Measurements from ENCODE around the gene NCK2.

The NCK2 gene

GRCh38 chr2:105792561-105792960, 47.8 kb downstream of the NCK2 start:
- DNase-seq (ENCODE audit: low read depth in 3 of 3), result no peak

- DNase-seq (ENCODE audit: low read depth in 3 of 3), result no peak
These were observed 48.7 kb downstream of the NCK2 start for GRCh38 chr2:105793196-105793975.

- no peak for DNase-seq (ENCODE audit: low read depth in 3 of 3)
These were observed 50.3 kb downstream of the NCK2 start for GRCh38 chr2:105794926-105795574.

- no peak for DNase-seq (ENCODE audit: low read depth in 3 of 3)
These were observed 50.8 kb downstream of the NCK2 start for GRCh38 chr2:105795575-105795934.

GRCh38 chr2:105796131-105796638, 51.5 kb downstream of the NCK2 start:
- no peak for DNase-seq (ENCODE audit: low read depth in 3 of 3)

- no peak for DNase-seq (ENCODE audit: low read depth in 3 of 3)
These were observed 52.1 kb downstream of the NCK2 start for GRCh38 chr2:105796791-105797190.

- no peak for DNase-seq (ENCODE audit: low read depth in 3 of 3)
These were observed 52.6 kb downstream of the NCK2 start for GRCh38 chr2:105797298-105797819.

- no peak for DNase-seq (ENCODE audit: low read depth in 3 of 3)
These were observed 53.9 kb downstream of the NCK2 start for GRCh38 chr2:105798595-105798994.

GRCh38 chr2:105800036-105800713, 55.5 kb downstream of the NCK2 start:
- DNase-seq (ENCODE audit: low read depth in 3 of 3), result no peak

- no peak for DNase-seq (ENCODE audit: low read depth in 3 of 3)
These were observed 56.4 kb downstream of the NCK2 start for GRCh38 chr2:105800953-105801635.

- DNase-seq (ENCODE audit: low read depth in 3 of 3), result no peak
These were observed 57.2 kb downstream of the NCK2 start for GRCh38 chr2:105801961-105802360.

GRCh38 chr2:105802587-105802986, 57.9 kb downstream of the NCK2 start:
- DNase-seq (ENCODE audit: low read depth in 3 of 3), result peak in 2 of 3 experiments; percentile 46 to 60

- DNase-seq (ENCODE audit: low read depth in 3 of 3), result no peak
These were observed 58.6 kb downstream of the NCK2 start for GRCh38 chr2:105803337-105803736.

- no peak for DNase-seq (ENCODE audit: low read depth in 3 of 3)
These were observed 59.1 kb downstream of the NCK2 start for GRCh38 chr2:105803773-105804172.

GRCh38 chr2:105804266-105804665, 59.6 kb downstream of the NCK2 start:
- DNase-seq (ENCODE audit: low read depth in 3 of 3), result no peak

GRCh38 chr2:105806996-105807395, 62.3 kb downstream of the NCK2 start:
- DNase-seq (ENCODE audit: low read depth in 3 of 3), result peak in 1 of 3 experiments; percentile 32

- no peak for DNase-seq (ENCODE audit: low read depth in 3 of 3)
These were observed 63.8 kb downstream of the NCK2 start for GRCh38 chr2:105808423-105809096.

- DNase-seq (ENCODE audit: low read depth in 3 of 3), result no peak
These were observed 64.4 kb downstream of the NCK2 start for GRCh38 chr2:105809097-105809473.

GRCh38 chr2:105809723-105810122, 65.0 kb downstream of the NCK2 start:
- no peak for DNase-seq (ENCODE audit: low read depth in 3 of 3)

GRCh38 chr2:105812180-105813044, 67.7 kb downstream of the NCK2 start:
- DNase-seq (ENCODE audit: low read depth in 3 of 3), result no peak

GRCh38 chr2:105813045-105813315, 68.3 kb downstream of the NCK2 start:
- no peak for DNase-seq (ENCODE audit: low read depth in 3 of 3)

All from stimulated activated CD4-positive, alpha-beta T cell treated with anti-CD3 and anti-CD28 coated beads, TNF-alpha, amount 100 ng/mL, for 4 hours (primary cell).